Ammon's horn (tissue), 1 donor: Measurements from ENCODE around the gene LRSAM1.

Experiments used
- DNase-seq: peaks from one replicate; pipeline ENCODE4 v3.0.0-alpha.2; 2016; ENCODE audit warnings: low spot score

LRSAM1 gene

DNA sequence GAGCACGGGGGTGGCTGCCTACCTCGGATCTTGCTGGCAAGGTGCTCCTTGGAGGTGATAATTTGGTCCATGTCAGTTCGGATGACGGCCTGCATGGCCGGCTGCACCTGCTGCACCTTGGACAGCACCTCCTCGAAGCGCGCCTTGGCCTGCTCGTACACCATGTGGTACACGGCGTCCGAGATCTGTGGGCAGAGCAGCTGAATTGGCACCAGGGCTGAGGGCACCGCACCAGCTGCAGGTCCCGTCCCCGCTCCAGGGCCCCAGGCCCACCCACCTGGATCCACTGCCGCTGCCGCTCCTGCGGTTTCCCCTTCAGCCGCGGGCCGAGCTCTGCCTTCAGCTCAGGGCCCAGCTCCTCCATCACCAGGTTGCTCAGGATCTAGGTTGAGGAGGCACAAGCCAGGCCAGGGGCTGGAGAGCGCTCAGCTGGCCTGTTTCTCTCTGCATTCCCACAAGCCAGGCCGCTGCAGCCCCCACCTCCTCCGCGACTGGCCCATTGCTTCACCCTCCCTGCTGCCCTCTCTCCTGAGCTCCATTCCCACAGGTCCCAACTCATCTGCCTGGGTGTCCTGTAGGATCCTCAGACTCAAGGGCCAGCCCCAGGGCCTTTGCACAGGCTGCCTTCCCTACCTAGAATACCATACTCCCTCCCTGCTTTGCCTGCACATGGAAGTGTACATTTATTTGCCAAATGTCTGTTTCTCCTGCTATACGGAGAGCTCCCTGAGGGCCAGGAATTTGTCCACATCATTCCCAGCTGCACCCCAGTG lies 65.7 kb downstream of the LRSAM1 start:
- DNase-seq: no peak

GRCh38 chr9:127517620-127518019 lies 66.3 kb downstream of the LRSAM1 start:
- DNase-seq: no peak

DNA sequence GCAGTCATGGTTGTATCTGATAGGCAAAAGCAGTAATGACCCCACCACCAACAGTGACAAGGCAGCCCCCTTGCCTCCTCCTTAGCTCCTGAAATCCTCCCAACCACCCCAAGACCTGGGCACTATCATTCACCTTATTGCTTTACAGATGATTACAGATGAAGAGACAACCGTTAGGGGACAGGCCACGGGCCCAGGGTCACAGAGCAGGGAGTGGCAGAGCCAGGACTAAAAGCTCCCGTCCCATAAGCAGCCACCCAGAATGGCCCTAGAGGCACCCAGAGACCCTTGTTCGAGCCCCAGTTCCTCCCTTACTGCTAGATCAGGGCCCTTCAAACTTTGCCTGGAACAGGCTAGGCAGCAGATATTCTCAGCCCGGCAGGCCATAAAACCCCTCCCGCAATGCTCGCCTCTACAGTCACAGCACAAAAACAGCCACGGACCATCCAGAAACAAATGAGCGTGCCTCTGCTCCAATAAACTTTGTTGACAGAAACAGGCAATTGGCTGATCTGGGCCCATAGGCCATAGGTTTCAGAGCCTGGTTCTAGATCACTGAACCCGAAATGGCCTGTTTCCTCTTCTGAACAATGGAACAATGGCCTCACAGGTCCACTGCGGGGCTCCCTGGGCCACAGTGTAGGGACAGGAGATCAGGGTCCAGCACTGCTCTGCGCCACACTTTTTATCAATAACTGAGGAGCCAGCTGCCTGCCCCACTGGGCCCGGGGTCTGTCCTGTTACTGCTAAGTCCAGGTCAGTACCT lies 67.0 kb downstream of the LRSAM1 start:
- DNase-seq: no peak

GRCh38 chr9:127519301-127520166 lies 68.2 kb downstream of the LRSAM1 start:
- no peak for DNase-seq

- DNase-seq: no peak
Measured at GRCh38 chr9:127520941-127521918, 69.9 kb downstream of the LRSAM1 start.

DNA sequence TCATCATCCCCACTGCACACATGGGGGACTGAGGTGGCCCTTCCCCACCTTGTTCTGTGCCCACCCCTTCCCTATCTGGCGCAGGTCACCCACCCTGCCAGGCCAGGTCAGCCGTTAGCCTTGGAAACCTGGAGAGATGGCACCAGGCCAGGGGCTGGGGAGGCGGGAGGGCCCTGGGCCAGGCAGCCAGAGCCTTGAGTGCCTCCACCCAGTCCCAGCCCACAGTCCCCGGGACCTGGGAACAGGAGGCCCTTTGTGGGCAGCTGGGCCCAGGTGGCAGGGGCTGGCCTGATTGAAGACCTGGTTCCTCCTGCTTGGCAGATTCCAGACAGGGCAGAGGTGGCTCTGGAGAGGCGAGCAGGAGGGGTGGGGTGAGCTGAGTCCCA lies 70.6 kb downstream of the LRSAM1 start:
- DNase-seq: no peak

- DNase-seq: no peak
Measured at GRCh38 chr9:127522727-127523126, 71.4 kb downstream of the LRSAM1 start.

DNA sequence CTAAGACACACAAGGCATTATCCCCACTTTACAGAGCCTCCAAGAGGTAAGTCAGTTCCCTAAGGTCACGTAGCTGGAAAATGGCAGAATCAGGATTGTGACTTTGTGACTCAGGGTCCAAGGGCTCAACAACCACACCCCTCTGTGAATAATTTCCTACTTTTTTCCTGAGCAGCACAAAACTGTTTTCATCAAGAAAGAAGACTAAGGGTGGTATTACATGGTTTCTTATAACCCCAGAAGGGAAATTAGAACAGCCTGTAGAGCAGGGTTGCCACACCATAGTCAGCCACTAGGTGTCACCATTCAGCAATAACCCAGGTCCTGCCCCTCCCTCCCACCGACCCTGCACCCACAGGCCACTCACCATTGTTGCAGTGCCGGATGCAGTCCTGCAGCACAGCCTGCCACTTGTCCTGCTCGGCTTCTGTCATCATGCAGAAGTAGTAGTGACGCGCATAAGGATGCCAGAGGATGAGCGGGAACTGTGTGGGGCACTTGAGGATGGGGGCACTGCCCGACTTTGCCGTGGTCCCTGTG lies 72.1 kb downstream of the LRSAM1 start:
- no peak for DNase-seq

- no peak for DNase-seq
Measured at GRCh38 chr9:127524373-127524772, 73.1 kb downstream of the LRSAM1 start.

- no peak for DNase-seq
Measured at GRCh38 chr9:127525401-127526188, 74.3 kb downstream of the LRSAM1 start.

GRCh38 chr9:127526655-127527559 lies 75.6 kb downstream of the LRSAM1 start:
- no peak for DNase-seq

DNA sequence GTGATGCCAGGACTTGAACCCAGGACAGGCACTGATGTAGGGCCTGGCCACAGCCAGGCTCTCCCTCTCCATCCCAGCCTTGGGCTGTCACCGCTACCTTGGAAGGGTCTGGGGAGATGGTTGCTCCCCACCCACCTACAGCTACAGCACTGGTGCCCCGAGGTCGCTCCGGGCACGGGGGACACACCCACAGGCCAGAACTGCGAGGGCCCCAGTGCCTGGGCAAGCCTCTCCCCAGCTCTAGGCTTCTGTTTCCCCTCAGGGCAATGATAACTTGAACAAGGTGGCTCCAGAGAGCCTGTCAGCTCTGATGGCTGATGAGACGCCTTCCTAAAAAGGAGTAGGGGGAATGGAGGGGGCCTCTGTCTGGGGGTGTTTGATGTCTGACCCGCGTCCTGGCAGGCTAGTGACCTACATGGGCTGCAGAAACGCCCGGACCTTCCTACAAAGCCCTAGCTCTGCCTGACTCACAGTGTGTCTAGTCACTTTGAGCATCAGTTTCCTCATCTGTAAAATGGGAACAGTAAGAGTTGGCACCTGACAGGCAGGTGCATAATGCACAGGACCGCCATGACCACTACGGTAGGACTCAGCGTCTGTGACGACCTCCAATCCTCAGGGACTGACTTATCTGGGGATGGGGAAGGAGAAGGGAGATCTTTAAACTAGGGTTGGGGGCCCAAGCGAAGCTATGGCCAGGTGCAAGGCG lies 76.4 kb downstream of the LRSAM1 start:
- no peak for DNase-seq

GRCh38 chr9:127528422-127529251 lies 77.3 kb downstream of the LRSAM1 start:
- DNase-seq: no peak

DNA sequence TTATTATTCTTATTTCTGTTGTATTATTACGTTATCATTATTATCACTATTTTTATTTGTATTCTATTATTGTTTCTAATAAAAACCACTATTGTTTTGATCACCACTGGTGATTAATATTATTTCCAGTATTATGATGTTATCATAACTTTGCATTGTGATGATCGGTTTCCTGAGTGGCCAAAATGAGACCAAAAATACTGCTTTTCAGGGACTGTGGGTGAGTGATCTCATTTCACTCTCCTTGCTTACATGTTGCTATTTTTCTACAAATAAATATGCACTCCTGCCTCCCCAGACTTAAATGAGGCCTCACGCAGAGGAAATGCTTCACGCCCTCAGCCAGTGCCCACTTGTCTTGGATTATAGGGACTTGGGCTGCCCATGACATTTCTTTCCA lies 78.4 kb downstream of the LRSAM1 start:
- DNase-seq: no peak

DNA sequence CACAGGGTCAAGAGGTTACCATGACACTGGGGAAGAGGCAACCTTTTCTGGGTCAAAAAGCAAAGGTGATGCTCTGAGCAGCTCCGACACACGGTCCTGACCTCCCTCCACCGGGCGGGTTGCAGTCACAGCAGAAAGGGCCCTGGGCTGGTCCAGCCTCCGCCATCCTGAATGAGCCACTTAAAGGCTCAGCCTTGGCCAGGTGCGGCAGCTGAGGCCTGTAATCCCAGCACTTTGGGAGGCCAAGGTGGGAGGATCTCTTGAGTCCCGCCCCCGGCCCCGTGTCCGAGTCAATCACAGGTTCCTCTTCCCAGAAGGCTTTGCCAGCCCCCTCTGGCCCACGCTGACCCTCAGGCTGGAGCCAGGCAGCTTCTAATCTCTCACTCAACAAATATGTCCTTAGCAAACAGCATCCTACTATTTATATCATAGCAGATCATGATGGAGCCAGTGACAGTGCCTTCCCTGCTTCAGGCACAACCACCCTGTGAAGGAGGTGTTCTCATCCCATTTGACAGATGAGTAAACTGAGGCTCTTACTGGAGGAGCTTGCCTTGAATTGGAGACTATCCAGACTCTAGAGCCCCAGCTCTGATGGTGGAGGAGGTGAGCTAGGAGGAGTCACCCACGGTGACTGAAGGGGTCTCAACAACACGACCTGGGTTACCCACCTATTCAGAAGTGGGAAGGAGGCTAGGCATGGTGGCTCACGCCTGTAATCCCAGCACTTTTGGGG lies 79.1 kb downstream of the LRSAM1 start:
- no peak for DNase-seq

DNA sequence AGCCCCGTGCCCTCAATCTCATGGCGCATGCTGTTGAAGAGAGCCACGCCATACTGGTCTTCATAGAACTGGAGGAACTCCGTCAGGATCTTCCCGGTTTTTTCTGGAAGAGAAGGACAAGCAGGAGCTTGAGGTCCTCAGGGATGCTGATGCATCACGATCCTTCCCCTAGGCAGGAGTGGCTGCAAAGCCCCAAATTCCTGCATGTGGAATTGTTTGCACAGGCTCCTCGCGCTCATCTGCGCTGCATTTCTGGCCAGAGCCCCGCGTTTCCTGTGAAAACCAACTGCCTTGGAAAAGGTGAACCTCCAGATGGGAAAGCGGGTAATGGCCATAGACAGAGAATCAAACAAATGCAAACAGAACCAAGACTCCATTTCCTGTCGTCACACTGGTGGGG lies 80.4 kb downstream of the LRSAM1 start:
- DNase-seq: no peak
